Endodermal cell (in vitro differentiated cells): ENCODE results near the gene GALNS. TPM values are rescaled to one million over a fixed set of nuclear protein-coding genes. Genes with fewer than 3 reads are reported as not detected.

Source experiments
- DNase-seq: peaks from one replicate; pipeline ENCODE4 v3.0.0-alpha.2; 2017
- H3K27ac ChIP-seq: 2 replicates; pipeline ENCODE4 v1.5.1; 2013; ENCODE audit warnings: mild to moderate bottlenecking, low read depth, low read length, moderate library complexity
- H3K27me3 ChIP-seq: 2 replicates; pipeline ENCODE4 v1.6.1; 2013; ENCODE audit warnings: mild to moderate bottlenecking, low read length, moderate library complexity; ENCODE audit not compliant: insufficient read depth, control insufficient read depth, poor library complexity, severe bottlenecking
- H3K36me3 ChIP-seq: 2 replicates; pipeline ENCODE4 v1.7.0; 2013; ENCODE audit warnings: mild to moderate bottlenecking, low read length, moderate library complexity; ENCODE audit not compliant: control insufficient read depth, insufficient read depth
- H3K4me1 ChIP-seq: one replicate; pipeline ENCODE4 v1.7.0; 2013; ENCODE audit warnings: low read length; ENCODE audit not compliant: control insufficient read depth, insufficient read depth
- H3K4me3 ChIP-seq: 2 replicates; pipeline ENCODE4 v1.5.1; 2013; ENCODE audit warnings: mild to moderate bottlenecking, low read length, moderate library complexity
- H3K9ac ChIP-seq: 2 replicates; pipeline ENCODE4 v1.6.1; 2013; ENCODE audit warnings: mild to moderate bottlenecking, low read length, moderate library complexity; ENCODE audit not compliant: poor library complexity, severe bottlenecking; ENCODE audit errors: extremely low read depth
- H3K9me3 ChIP-seq: 2 replicates; pipeline ENCODE4 v1.6.1; 2013; ENCODE audit warnings: mild to moderate bottlenecking, low read length, moderate library complexity; ENCODE audit not compliant: control insufficient read depth
- H3K27ac Mint-ChIP-seq: 2 replicates; pipeline ENCODE4 v1.8.0; 2020; ENCODE audit warnings: mixed read lengths
- H3K27me3 Mint-ChIP-seq: 2 replicates; pipeline ENCODE4 v1.8.0; 2021; ENCODE audit warnings: mild to moderate bottlenecking, mixed read lengths; ENCODE audit not compliant: insufficient read depth
- H3K36me3 Mint-ChIP-seq: 2 replicates; pipeline ENCODE4 v1.8.0; 2020; ENCODE audit warnings: low read depth, mixed read lengths
- H3K4me1 Mint-ChIP-seq: 2 replicates; pipeline ENCODE4 v1.8.0; 2020; ENCODE audit warnings: mixed read lengths
- H3K4me3 Mint-ChIP-seq: 2 replicates; pipeline ENCODE4 v1.8.0; 2020; ENCODE audit warnings: mild to moderate bottlenecking, moderate library complexity, mixed read lengths
- H3K9me3 Mint-ChIP-seq: 2 replicates; pipeline ENCODE4 v1.8.0; 2020; ENCODE audit warnings: mild to moderate bottlenecking, mixed read lengths
- WGBS, 2 experiments: methylation state at CpG; one replicate each; pipeline versions ENCODE4 v1.1.5 to v1.1.7; 2013; ENCODE audit warnings: missing lambda C conversion rate in 2 of 2, mixed read lengths in 1 of 2; ENCODE audit not compliant: insufficient coverage in 1 of 2, insufficient read length in 1 of 2; 5-methylcytosine and 5-hydroxymethylcytosine counted together
- total RNA-seq, 2 donors: library from RNA; stranded (reverse); fragmentation: NEBNext Ultra II Directional in 1 of 2; extraction: Animal tissue kit (Norgen Biotek cat#: 25700) in 1 of 2; gene quantifications; 2 replicates in 1 of 2; 3 replicates in 1 of 2; pipeline ENCODE4 v1.2.1, GENCODE V29; 2021
- TF ChIP-seq, protein P1 (sequence below): fragments of 200-600 bp; sonication (generic); conservative IDR thresholded peaks from 2 replicates; pipeline ENCODE4 v1.5.0; 2021; ENCODE audit warnings: antibody characterized with exemption, mild to moderate bottlenecking

Gene GALNS
- total RNA-seq, 2 donors from 2014 or later = 32.2 to 39.6 TPM

DNA sequence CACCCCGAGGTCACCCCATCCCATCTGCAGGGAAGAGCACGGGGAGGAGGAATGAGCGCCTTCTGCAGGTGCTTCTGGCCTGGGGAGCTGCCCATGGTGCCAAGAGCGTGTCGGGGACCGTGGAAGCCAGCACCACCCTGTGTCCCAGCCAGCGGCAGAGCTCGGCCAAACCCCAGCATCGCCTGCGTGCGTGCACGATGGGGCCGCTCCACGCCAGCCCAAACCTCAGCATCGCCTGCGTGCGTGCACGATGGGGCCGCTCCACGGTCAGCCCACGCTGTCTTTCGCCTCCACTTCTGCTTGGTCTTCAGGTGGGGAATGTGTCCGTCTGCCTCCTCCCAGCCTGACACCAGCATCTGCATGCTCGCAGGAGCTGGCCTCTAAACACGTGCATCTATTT, 13.9 kb downstream of the GALNS start:
- no peaks in the 10 kb centered on the region for H3K4me1 ChIP-seq
- no peak overlapping the region for H3K4me3 Mint-ChIP-seq
- 95 to 96% methylated on average over 17 to 25 of the region's 25 CpGs for WGBS, 2 experiments
- no peaks in the 10 kb centered on the region for H3K27me3 Mint-ChIP-seq
- no peaks in the 10 kb centered on the region for H3K9me3 Mint-ChIP-seq
- H3K9ac ChIP-seq = no peak overlapping the region
- no peak overlapping the region for H3K27ac Mint-ChIP-seq
- no peak overlapping the region for H3K4me3 ChIP-seq
- no peak overlapping the region for H3K27ac ChIP-seq
- H3K27me3 ChIP-seq = no peaks in the 10 kb centered on the region
- H3K36me3 Mint-ChIP-seq = peaks cover 18% of the 10 kb centered on the region
- H3K4me1 Mint-ChIP-seq = no peaks in the 10 kb centered on the region
- DNase-seq = no peak
- TF ChIP-seq, protein P1, sequence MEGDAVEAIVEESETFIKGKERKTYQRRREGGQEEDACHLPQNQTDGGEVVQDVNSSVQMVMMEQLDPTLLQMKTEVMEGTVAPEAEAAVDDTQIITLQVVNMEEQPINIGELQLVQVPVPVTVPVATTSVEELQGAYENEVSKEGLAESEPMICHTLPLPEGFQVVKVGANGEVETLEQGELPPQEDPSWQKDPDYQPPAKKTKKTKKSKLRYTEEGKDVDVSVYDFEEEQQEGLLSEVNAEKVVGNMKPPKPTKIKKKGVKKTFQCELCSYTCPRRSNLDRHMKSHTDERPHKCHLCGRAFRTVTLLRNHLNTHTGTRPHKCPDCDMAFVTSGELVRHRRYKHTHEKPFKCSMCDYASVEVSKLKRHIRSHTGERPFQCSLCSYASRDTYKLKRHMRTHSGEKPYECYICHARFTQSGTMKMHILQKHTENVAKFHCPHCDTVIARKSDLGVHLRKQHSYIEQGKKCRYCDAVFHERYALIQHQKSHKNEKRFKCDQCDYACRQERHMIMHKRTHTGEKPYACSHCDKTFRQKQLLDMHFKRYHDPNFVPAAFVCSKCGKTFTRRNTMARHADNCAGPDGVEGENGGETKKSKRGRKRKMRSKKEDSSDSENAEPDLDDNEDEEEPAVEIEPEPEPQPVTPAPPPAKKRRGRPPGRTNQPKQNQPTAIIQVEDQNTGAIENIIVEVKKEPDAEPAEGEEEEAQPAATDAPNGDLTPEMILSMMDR = no peak
- H3K36me3 ChIP-seq = no peaks in the 10 kb centered on the region
- H3K9me3 ChIP-seq = no peaks in the 10 kb centered on the region

GRCh38 chr16:88842308-88842756, 14.4 kb downstream of the GALNS start:
- Histone ChIP-seq H3K36me3 (no peaks in the 10 kb centered on the region), H3K9ac (no peak overlapping the region), H3K4me3 (no peak overlapping the region), H3K4me1 (no peaks in the 10 kb centered on the region), H3K9me3 (no peaks in the 10 kb centered on the region), H3K27me3 (no peaks in the 10 kb centered on the region), H3K27ac (no peak overlapping the region)
- no peak for DNase-seq
- H3K4me3 Mint-ChIP-seq = no peak overlapping the region
- 89 to 90% methylated on average over 11 to 15 of the region's 15 CpGs for WGBS, 2 experiments
- H3K27me3 Mint-ChIP-seq = no peaks in the 10 kb centered on the region
- peaks cover 13% of the 10 kb centered on the region for H3K36me3 Mint-ChIP-seq
- no peaks in the 10 kb centered on the region for H3K9me3 Mint-ChIP-seq
- TF ChIP-seq, protein P1 = no peak
- no peak overlapping the region for H3K27ac Mint-ChIP-seq
- no peaks in the 10 kb centered on the region for H3K4me1 Mint-ChIP-seq

GRCh38 chr16:88841521-88842307, 15.0 kb downstream of the GALNS start:
- WGBS, 2 experiments = 93 to 95% methylated on average over 25 to 40 of the region's 40 CpGs
- no peaks in the 10 kb centered on the region for H3K27me3 ChIP-seq
- H3K9ac ChIP-seq = no peak overlapping the region
- H3K4me1 ChIP-seq = no peaks in the 10 kb centered on the region
- Mint-ChIP-seq H3K4me3 (no peak overlapping the region), H3K27ac (no peak overlapping the region), H3K27me3 (no peaks in the 10 kb centered on the region), H3K9me3 (no peaks in the 10 kb centered on the region), H3K36me3 (peaks cover 12% of the 10 kb centered on the region), H3K4me1 (no peaks in the 10 kb centered on the region)
- no peak overlapping the region for H3K4me3 ChIP-seq
- DNase-seq = no peak
- TF ChIP-seq, protein P1 = no peak
- H3K36me3 ChIP-seq = no peaks in the 10 kb centered on the region
- no peaks in the 10 kb centered on the region for H3K9me3 ChIP-seq
- no peak overlapping the region for H3K27ac ChIP-seq
